GM21737 (cell line): ENCODE results near the gene KCNA10.

Experiments used
- ATAC-seq: cut with Tn5 transposase; IDR thresholded peaks from one replicate; pipeline ENCODE4 v1.9.1; 2021; ENCODE audit warnings: mild to moderate bottlenecking, moderate library complexity; ENCODE audit not compliant: unreplicated experiment

KCNA10 gene

DNA sequence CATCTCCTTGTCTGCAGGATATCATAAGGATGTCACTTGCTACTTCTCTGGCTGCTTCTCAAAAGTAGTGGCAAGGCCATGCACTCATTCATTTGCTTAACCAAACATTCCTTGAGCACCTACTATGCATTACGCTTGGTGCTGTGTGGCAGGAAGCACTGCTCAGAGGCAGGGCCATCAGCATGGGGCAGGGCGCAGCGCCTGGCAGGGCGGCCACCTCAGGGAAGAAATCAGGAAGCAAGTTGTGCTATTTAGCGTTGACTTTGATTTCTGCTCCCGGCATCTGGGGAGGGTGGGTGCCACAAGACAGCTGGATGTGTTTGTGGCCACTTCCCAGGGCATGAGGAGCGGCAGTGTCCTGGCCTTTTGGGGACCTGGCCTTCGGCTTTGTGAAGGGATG, 40.1 kb downstream of the KCNA10 start:
- no peak for ATAC-seq

DNA sequence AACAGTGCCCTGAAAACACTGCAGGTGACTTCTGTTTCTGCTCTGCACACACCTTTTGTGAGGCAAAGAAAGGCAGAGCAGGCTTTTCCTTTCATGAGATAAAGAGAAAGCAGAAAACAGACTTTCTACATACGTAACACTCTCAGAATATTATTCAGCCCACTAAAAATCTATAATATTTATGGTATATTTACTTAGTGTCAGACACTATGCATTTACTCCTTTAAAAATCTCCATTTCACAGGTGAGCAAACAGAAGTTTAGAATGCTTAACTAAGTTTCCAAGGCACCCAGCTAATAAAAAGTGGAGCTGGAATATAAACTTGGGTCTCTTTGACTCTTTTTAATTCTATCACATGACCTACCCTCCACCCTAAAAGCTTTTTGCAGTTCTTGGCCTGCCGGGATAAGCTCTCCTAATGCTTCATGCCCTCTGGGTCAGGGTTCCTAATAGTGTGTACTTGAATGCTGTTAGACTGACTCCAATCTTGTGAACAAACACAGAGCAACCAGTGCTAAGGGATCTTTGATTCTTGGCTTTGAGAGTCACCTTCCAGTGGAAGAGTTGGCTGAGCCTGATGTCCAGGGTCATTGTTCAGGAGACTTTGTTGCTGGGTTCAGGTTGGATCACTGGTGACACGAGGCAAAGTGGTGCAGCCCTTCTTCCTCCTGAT, 40.9 kb downstream of the KCNA10 start:
- ATAC-seq, result no peak

DNA sequence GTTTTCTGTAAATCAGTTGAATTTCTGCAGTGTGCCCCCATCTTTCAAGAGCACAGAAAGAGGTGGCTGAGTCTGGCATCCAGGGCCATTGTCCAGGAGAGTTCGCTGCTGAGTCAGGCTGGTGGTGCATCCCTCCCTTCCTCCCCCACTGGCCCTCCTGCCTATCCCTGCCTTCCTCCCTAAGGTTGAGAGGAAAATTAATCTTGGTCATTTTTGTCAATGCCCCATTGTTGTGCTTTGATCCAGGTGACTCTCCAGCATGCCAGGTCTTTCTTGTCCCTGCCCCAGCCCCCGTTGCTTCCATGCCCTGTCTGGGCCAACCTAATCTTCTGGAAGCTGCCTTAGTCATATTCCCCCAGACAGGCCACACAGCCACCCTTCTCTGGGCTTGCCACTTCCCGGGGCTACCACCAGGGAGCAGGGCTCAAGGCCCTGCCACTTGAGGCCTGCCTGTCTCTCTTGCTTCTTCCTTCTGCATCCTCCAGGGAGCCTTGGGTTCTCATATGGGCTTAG, 41.5 kb downstream of the KCNA10 start:
- ATAC-seq, result no peak

DNA sequence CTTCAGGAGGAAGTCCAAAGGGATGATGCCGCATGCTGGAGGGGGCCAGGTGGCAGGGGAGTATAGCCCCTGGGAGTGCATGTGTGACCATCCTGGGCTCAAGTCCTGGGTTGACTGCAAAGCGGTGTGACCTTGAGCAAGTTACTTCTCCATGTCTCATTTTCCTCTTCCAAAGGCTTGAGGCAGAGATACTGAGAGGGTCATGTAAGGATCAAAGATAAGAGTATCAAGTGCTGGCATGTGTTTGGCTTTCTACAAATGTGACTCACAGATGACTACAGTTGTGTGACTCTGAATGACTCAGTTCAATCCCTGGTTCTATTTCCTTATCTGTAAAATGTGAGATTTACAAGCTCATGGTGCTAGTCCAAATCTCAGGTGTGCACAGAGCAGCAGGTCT, 41.9 kb downstream of the KCNA10 start:
- no peak for ATAC-seq

DNA sequence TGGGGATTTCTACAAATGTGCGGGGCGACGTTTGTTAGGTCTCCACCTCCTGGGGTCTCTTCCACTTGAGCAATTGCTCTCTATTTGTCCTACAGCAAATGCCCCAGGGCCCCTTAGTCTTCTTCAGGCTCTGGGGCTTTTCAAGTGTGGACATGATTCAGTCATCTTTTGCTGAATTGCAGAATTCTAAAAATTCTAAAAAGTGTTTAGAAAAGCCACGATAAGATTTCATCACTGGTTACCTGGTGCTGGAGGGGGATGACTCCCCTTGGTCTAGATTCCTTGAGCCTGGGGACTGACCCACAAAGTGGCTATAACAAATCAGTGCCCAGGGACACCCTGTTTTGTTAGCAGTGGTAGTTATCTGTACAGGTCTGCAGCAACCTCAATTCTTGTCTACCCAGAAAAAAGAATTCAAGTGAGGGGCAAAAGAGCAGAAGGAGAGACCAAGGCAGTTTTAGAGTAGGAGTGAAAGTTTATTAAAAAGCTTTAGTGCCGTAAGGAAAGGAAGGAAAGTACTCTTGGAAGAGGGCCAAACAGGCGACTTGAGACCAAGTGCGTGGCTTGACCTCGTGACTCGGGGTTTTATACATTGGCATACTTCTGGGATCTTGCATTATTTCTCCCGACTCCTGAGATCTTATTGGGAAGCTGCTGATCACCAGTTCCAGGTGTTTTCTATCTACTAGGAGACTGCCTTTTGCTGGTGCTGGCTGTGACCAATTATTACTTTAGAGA, 42.8 kb downstream of the KCNA10 start:
- ATAC-seq, result no peak

DNA sequence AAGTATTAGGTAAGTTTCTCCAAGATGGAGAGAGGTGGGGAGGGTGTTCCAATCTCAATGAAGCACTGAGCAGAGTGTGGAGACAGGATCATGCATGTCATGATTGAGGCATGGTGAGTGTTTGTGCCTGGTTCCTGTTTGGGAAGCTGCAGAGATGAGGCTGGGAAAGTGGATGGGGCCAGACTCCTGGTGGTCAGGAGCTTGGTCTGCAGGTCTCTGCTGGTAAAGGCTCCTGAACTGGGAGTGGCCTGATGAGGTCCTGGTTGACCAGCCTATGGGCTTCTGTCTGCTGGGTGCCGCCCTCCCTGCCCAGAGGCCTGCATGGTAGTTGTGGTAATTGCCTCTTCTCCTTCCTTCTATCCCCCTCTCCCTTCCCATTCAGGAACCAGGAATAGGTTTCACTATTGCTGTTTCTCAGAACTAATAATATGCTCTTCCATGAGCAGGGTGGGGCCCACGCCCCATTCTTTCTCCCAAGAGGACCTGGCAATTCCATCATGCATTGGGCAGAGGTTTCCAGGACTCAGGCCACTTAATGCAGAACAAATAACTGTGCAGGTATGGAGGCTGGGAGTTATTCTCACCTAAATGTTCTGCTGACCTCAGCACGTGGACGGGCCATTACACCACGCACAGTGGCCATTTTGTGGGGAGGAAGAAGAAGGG, 43.5 kb downstream of the KCNA10 start:
- ATAC-seq, result no peak

DNA sequence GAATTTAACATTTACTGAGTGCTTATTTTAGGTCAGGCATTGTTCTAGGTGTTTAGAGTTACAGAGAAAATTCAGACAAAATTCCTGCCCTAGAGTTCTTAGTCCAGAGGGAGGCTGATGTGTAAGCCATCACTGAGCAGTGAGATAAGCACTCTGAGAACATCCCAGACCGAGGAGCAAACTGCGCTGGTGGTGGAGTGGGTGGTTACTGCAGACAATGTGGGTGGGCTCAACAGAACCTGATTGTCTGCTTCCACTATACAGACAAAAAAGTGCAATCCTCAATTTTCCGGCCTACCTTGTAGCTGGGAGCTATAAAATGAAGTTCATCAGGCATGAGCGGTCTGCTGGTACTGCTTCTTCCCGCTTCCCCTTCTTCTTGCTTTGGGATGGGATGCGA, 44.5 kb downstream of the KCNA10 start:
- no peak for ATAC-seq

DNA sequence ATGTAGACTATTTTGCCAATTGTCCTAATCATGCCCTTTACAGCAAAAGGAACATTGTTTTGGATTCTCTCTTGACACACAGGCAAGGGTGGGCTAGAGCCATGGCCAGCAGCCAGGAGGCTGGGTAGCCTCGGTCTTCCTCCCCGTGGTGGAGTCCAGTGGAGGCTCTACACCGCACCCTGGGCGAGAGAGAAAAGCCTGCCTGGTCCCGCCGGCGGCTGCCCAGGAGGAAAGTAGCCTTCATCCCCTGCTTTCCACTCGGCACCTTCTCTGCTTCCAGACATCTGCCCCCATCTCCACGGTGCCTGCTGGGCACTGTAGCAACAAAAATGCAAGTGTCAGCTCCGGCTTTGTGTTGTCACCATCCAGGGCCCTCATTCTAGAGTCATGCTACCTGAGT, 46.4 kb downstream of the KCNA10 start:
- no peak for ATAC-seq

DNA sequence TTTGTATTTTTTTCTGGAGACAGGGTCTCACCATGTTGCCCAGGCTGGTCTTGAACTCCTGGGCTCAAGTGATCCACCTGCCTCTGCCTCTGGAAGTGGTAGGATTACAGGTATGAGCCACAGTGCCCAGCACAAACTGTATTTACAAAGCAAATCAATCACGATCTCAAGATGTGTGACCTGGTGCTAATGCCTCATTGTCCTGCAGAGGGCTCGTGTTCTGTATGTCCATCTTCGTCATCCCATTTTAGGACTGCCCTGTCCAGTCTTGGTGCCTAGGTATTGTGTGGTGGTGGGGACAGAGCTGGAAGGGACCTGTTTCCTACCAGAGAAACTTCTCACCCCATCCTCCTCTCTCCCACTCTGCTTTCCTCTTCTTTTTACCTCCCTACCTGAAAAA, 47.8 kb downstream of the KCNA10 start:
- no peak for ATAC-seq
